OCI-LY3 (cell line): ENCODE results near the gene KLHL40.

Experiments
- H2AFZ ChIP-seq: fragments of 200-600, 300-600 bp; shearing (Covaris generic); 2 replicates; pipeline ENCODE4 v1.6.0; 2014; ENCODE audit warnings: antibody characterized with exemption, low read depth, low read length
- H3K27ac ChIP-seq: fragments of 200-600, 300-600 bp; sonication (generic); 2 replicates; pipeline ENCODE4 v1.5.1; 2014; ENCODE audit warnings: mild to moderate bottlenecking, low read length, moderate library complexity, mixed read lengths
- H3K27me3 ChIP-seq: fragments of 200-600, 300-600 bp; sonication (generic); 2 replicates; pipeline ENCODE4 v1.6.1; 2014; ENCODE audit warnings: low read depth, low read length, mixed read lengths
- H3K36me3 ChIP-seq: fragments of 200-600, 300-600 bp; sonication (generic); replicated peaks from 2 replicates; pipeline ENCODE3; 2014; ENCODE audit warnings: low read depth, low read length, mixed read lengths
- H3K4me1 ChIP-seq: fragments of 300-600, 200-600 bp; sonication (generic); 2 replicates; pipeline ENCODE4 v1.6.1; 2014; ENCODE audit warnings: low read length, mixed read lengths
- H3K4me2 ChIP-seq: fragments of 200-600, 300-600 bp; sonication (generic); 2 replicates; pipeline ENCODE4 v1.6.1; 2014; ENCODE audit warnings: low read length, mixed read lengths
- H3K4me3 ChIP-seq: fragments of 300-600, 200-600 bp; sonication (generic); 2 replicates; pipeline ENCODE4 v1.5.1; 2014; ENCODE audit warnings: antibody characterized with exemption, mild to moderate bottlenecking, low read length, moderate library complexity
- H3K79me2 ChIP-seq: fragments of 300-600, 200-600 bp; shearing (Covaris generic); 2 replicates; pipeline ENCODE4 v1.6.1; 2014; ENCODE audit warnings: mild to moderate bottlenecking, low read length, mixed read lengths
- H3K9ac ChIP-seq: fragments of 300-600, 200-600 bp; shearing (Covaris generic); 2 replicates; pipeline ENCODE4 v1.6.0; 2014; ENCODE audit warnings: mild to moderate bottlenecking, low read length, moderate library complexity
- H3K9me3 ChIP-seq: fragments of 200-600, 300-600 bp; shearing (Covaris generic); 2 replicates; pipeline ENCODE4 v1.6.1; 2014; ENCODE audit warnings: low read length, mixed read lengths; ENCODE audit not compliant: insufficient read depth
- H4K20me1 ChIP-seq: fragments of 200-600, 300-600 bp; sonication (generic); 2 replicates; pipeline ENCODE4 v1.6.1; 2016; ENCODE audit warnings: low read length, mixed read lengths; ENCODE audit not compliant: insufficient read depth
- CTCF ChIP-seq: fragments of 200-600, 300-600 bp; sonication (generic); IDR thresholded peaks from 2 replicates; pipeline ENCODE4 v1.5.1; 2014; ENCODE audit warnings: antibody characterized with exemption, low read length, low read depth
- EZH2phosphoT487 ChIP-seq: fragments of 200-600 bp; shearing (Covaris generic); IDR thresholded peaks from 2 replicates; pipeline ENCODE4 v1.6.1; 2018; ENCODE audit warnings: antibody characterized with exemption, mixed run types, low read depth

Gene KLHL40

GRCh38 chr3:42741796-42742195, 56.5 kb downstream of the KLHL40 start:
- Histone ChIP-seq H3K4me2 (no peak overlapping the region), H4K20me1 (no peaks in the 10 kb centered on the region), H3K4me1 (peaks cover 6% of the 10 kb centered on the region; the same call in 1 of the 2 replicates), H3K9ac (no peak overlapping the region), H3K27ac (no peak overlapping the region), H3K79me2 (no peaks in the 10 kb centered on the region), H3K36me3 (no peaks in the 10 kb centered on the region), H3K9me3 (no peaks in the 10 kb centered on the region), H2AFZ (no peak overlapping the region), H3K4me3 (no peak overlapping the region), H3K27me3 (no peaks in the 10 kb centered on the region)
- TF ChIP-seq EZH2phosphoT487 (no peak), CTCF (no peak)
